Left lung (tissue), 10 donors: ENCODE results near the gene POU6F2. TPM values are rescaled to one million over a fixed set of nuclear protein-coding genes. Genes with fewer than 3 reads are reported as not detected.

Experiments
- ATAC-seq: fragments of 200-7000 bp; cut with Tn5 transposase; one replicate; pipeline ENCODE4 v1.9.1; 2020; ENCODE audit warnings: moderate library complexity
- DNase-seq, 4 donors: peaks; one replicate each; pipeline ENCODE4 v3.0.0-alpha.2; 2013 to 2020
- H3K27ac ChIP-seq, 2 donors: fragments of 200-600 bp; sonication (generic) in 1 of 2; one replicate each; pipeline versions ENCODE4 v1.5.0 to v1.8.0; 2020 to 2021
- H3K27me3 ChIP-seq, 2 donors: fragments of 200-600 bp; sonication (generic) in 1 of 2; one replicate each; pipeline versions ENCODE4 v1.5.0 to v1.8.0; 2020 to 2021
- H3K36me3 ChIP-seq, 2 donors: fragments of 200-600 bp; sonication (generic) in 1 of 2; one replicate each; pipeline versions ENCODE4 v1.5.0 to v1.8.0; 2020 to 2021
- H3K4me1 ChIP-seq, 2 donors: fragments of 200-600 bp; one replicate each; pipeline ENCODE4 v1.8.0; 2021
- H3K4me3 ChIP-seq, 2 donors: fragments of 200-600 bp; sonication (generic) in 1 of 2; one replicate each; pipeline versions ENCODE4 v1.5.0 to v1.8.0; 2020 to 2021; ENCODE audit warnings: mild to moderate bottlenecking in 1 of 2
- H3K9me3 ChIP-seq, 2 donors: fragments of 200-600 bp; sonication (generic) in 1 of 2; one replicate each; pipeline versions ENCODE4 v1.5.0 to v1.8.0; 2020 to 2021
- intact Hi-C, 2 donors: fragments of 100-400 bp; cut with DNase I; formaldehyde crosslinking; loops; one replicate each; pipeline versions ENCODE4 v1.11.2 to v1.14.2; 2022
- polyA plus RNA-seq, 6 donors: library from polyadenylated mRNA; unstranded; fragments of 120-200 nt; gene quantifications; one replicate each; pipeline ENCODE4 v1.2.1, GENCODE V29; 2013; ENCODE audit not compliant: insufficient read length in 6 of 6
- total RNA-seq, 2 donors: library from RNA; stranded (reverse); fragmentation: NEBNext Ultra II Directional; extraction: Animal tissue kit (Norgen Biotek cat#: 25700); gene quantifications; one replicate each; pipeline ENCODE4 v1.2.1, GENCODE V29; 2021
- TF ChIP-seq, protein P1 (sequence below), 2 donors: fragments of 200-600 bp; sonication (generic) in 1 of 2; IDR thresholded peaks; one replicate each; pipeline versions ENCODE4 v1.5.0 to v1.8.0; 2021; ENCODE audit warnings: antibody characterized with exemption in 2 of 2
- donor health status: DM: no; HTN: yes; CAD: no.
- donor health status: DM: no; HTN: no; CAD: no.

The POU6F2 gene
- total and polyA plus RNA-seq, 8 donors: 0.08 to 0.32 (median 0.18) TPM; not detected in 3

GRCh38 chr7:39313974-39314373, 336.3 kb downstream of the POU6F2 start:
- no peak overlapping the region for H3K27ac ChIP-seq
- no peak overlapping the region for H3K4me3 ChIP-seq
- ATAC-seq (no peak), DNase-seq (no peak)
- H3K27me3 ChIP-seq: peaks cover 0 to 5% of the 10 kb centered on the region in 2 donors
- H3K36me3 ChIP-seq: no peaks in the 10 kb centered on the region
- intact Hi-C loops: no loop called here
- no peaks in the 10 kb centered on the region for H3K9me3 ChIP-seq
- no peaks in the 10 kb centered on the region for H3K4me1 ChIP-seq
- TF ChIP-seq, protein P1, sequence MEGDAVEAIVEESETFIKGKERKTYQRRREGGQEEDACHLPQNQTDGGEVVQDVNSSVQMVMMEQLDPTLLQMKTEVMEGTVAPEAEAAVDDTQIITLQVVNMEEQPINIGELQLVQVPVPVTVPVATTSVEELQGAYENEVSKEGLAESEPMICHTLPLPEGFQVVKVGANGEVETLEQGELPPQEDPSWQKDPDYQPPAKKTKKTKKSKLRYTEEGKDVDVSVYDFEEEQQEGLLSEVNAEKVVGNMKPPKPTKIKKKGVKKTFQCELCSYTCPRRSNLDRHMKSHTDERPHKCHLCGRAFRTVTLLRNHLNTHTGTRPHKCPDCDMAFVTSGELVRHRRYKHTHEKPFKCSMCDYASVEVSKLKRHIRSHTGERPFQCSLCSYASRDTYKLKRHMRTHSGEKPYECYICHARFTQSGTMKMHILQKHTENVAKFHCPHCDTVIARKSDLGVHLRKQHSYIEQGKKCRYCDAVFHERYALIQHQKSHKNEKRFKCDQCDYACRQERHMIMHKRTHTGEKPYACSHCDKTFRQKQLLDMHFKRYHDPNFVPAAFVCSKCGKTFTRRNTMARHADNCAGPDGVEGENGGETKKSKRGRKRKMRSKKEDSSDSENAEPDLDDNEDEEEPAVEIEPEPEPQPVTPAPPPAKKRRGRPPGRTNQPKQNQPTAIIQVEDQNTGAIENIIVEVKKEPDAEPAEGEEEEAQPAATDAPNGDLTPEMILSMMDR (IDR thresholded peaks at IDR 0.05): no peak

GRCh38 chr7:39317107-39317506, 339.4 kb downstream of the POU6F2 start:
- Histone ChIP-seq H3K27me3 (no peaks in the 10 kb centered on the region), H3K4me3 (no peak overlapping the region), H3K27ac (no peak overlapping the region), H3K4me1 (no peaks in the 10 kb centered on the region), H3K9me3 (no peaks in the 10 kb centered on the region), H3K36me3 (no peaks in the 10 kb centered on the region)
- TF ChIP-seq, protein P1 (IDR thresholded peaks at IDR 0.05): no peak
- intact Hi-C loops: no loop called here
- no peak for ATAC-seq
- no peak for DNase-seq

DNA sequence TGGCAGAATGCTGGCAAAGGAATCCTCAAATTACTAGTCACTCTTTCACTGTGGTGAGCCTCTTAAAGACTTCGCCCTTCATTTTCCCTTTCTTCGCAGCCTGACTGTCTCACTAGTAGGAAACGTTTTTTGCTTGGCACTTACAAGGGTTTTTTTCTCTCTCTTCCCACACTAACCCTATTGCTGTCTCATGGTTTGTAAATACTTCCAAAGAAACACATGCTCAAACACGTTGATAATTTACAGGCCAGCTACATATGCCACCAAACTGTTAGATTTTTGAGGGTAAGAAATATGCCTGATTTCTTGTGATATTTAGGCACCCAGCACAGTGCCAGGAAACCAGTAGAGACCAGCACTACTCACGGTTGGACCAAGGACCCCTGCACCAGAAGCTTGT, 340.2 kb downstream of the POU6F2 start:
- no peaks in the 10 kb centered on the region for H3K9me3 ChIP-seq
- intact Hi-C loops: no loop called here
- DNase-seq (no peak), ATAC-seq (no peak)
- no peak overlapping the region for H3K4me3 ChIP-seq
- no peaks in the 10 kb centered on the region for H3K27me3 ChIP-seq
- H3K36me3 ChIP-seq: no peaks in the 10 kb centered on the region
- TF ChIP-seq, protein P1 (IDR thresholded peaks at IDR 0.05): no peak
- no peaks in the 10 kb centered on the region for H3K4me1 ChIP-seq
- H3K27ac ChIP-seq: no peak overlapping the region

- ATAC-seq (no peak), DNase-seq (no peak)
- no peaks in the 10 kb centered on the region for H3K36me3 ChIP-seq
- H3K4me1 ChIP-seq: no peaks in the 10 kb centered on the region
- H3K9me3 ChIP-seq: no peaks in the 10 kb centered on the region
- intact Hi-C loops: no loop called here
- no peaks in the 10 kb centered on the region for H3K27me3 ChIP-seq
- H3K27ac ChIP-seq: no peak overlapping the region
- TF ChIP-seq, protein P1 (IDR thresholded peaks at IDR 0.05): no peak
- no peak overlapping the region for H3K4me3 ChIP-seq
Measured at GRCh38 chr7:39321245-39321644, 343.5 kb downstream of the POU6F2 start.

- no peak for ATAC-seq
- H3K27me3 ChIP-seq: no peaks in the 10 kb centered on the region
- intact Hi-C loops: no loop called here
- no peaks in the 10 kb centered on the region for H3K9me3 ChIP-seq
- no peaks in the 10 kb centered on the region for H3K36me3 ChIP-seq
- H3K4me3 ChIP-seq: no peak overlapping the region
- TF ChIP-seq, protein P1 (IDR thresholded peaks at IDR 0.05): no peak
- H3K4me1 ChIP-seq: no peaks in the 10 kb centered on the region
- no peak for DNase-seq
- H3K27ac ChIP-seq: no peak overlapping the region
Measured at GRCh38 chr7:39321909-39322498, 344.3 kb downstream of the POU6F2 start.
